Measurements from ENCODE around the gene PTPRG.

Gene PTPRG

GRCh38 chr3:61869371-61869770, 308.0 kb downstream of the PTPRG start:
- DNase-seq: no peak

- DNase-seq: no peak
These were observed 310.3 kb downstream of the PTPRG start for GRCh38 chr3:61871644-61872043.

GRCh38 chr3:61872077-61872706, 310.8 kb downstream of the PTPRG start:
- DNase-seq: no peak

GRCh38 chr3:61875046-61875844, 313.9 kb downstream of the PTPRG start:
- DNase-seq: peak; percentile 44

- DNase-seq: no peak
These were observed 314.8 kb downstream of the PTPRG start for GRCh38 chr3:61875976-61876671.

GRCh38 chr3:61876797-61877196, 315.4 kb downstream of the PTPRG start:
- peak; percentile 70 for DNase-seq

- DNase-seq: no peak
These were observed 316.2 kb downstream of the PTPRG start for GRCh38 chr3:61877359-61878138.

- peak; percentile 8 for DNase-seq
These were observed 320.9 kb downstream of the PTPRG start for GRCh38 chr3:61882253-61882652.

- DNase-seq: no peak
These were observed 323.4 kb downstream of the PTPRG start for GRCh38 chr3:61884794-61885193.

- no peak for DNase-seq
These were observed 324.0 kb downstream of the PTPRG start for GRCh38 chr3:61885414-61885813.

GRCh38 chr3:61887206-61887605, 325.8 kb downstream of the PTPRG start:
- no peak for DNase-seq

- DNase-seq: no peak
These were observed 327.9 kb downstream of the PTPRG start for GRCh38 chr3:61889259-61889658.

- DNase-seq: no peak
These were observed 328.8 kb downstream of the PTPRG start for GRCh38 chr3:61890167-61890566.

- DNase-seq: no peak
These were observed 329.2 kb downstream of the PTPRG start for GRCh38 chr3:61890586-61890985.

- no peak for DNase-seq
These were observed 331.5 kb downstream of the PTPRG start for GRCh38 chr3:61892891-61893290.

GRCh38 chr3:61893840-61894566, 332.6 kb downstream of the PTPRG start:
- DNase-seq: no peak

GRCh38 chr3:61894988-61895935, 333.9 kb downstream of the PTPRG start:
- DNase-seq: peak; percentile 81

- no peak for DNase-seq
These were observed 334.9 kb downstream of the PTPRG start for GRCh38 chr3:61896251-61896650.

- DNase-seq: no peak
These were observed 336.5 kb downstream of the PTPRG start for GRCh38 chr3:61897848-61898247.

GRCh38 chr3:61899700-61900462, 338.5 kb downstream of the PTPRG start:
- no peak for DNase-seq

All from fibroblast of skin of back (primary cell).